Activated CD4-positive, alpha-beta T cell treated with anti-CD3 and anti-CD28 coated beads for 4 hours (primary cell): Measurements from ENCODE around the gene KBTBD6.
"Not testable (repeated sequence)": the region's sequence is repeated elsewhere in the genome, so short reads cannot be mapped to it uniquely, and the experiment has no call there.

Experiments
- DNase-seq, 2 donors: peaks; one replicate each; pipeline ENCODE4 v3.0.0-alpha.2; 2020

The KBTBD6 gene

DNA sequence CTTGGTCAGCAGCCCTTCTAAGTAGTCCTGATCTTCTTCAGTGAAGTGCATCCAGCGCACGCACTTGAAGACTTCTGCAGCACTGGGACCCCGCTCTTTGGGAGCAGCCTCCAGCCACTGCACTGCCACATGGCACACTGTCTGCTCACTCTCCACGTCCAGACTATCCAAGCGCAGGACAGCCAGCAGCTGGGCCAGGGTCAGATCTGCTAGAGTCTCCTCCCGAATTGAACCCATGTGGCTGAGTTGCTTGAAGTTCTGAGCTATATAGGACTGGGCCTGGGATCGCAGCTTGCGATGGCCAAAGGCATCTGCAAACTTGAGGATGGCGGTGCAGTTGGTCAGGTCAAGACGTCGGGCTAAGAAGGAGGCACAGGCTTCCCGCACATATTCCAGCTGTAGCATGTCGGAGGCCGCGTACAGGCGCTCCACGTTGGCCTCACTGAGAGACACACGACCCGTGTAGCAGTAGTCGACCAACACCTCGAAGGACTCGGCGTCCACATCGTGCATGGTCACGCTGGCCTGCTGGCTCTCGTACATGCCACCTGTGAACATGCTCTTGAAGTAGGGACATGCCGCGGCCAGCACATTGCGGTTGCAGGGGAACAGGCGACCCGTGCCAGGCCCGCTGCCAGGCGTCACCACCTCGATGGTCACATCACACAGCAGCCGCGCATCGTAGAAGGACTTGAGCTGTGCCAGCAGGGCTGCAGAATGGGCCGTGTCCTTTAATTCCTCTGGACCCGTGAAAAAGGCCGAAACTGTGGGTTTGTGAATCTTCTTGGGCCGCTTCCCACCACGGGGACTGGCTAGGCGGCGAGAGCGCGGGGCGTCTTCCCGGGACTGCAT is 716 bp downstream of the KBTBD6 start:
- not testable (repeated sequence) for DNase-seq

DNA sequence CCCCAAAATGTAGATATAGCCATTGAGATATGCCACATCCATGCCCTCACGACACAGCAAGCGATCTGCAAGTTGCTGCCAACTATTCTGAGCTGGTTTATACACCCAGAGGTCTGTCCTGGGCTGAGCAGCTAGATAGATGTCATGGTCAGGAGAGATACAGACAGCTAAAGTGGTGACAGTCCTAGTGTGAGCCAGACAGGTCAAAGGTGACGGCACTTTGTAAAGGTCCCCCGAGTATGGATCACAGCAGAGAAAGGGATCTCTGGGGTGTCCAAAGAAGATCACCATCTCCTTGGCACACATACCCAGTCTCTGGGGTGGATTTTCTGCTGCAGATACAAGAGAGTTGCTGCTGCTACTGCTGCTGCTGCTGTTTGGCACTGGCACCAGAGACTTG is 1.4 kb downstream of the KBTBD6 start:
- not testable (repeated sequence) for DNase-seq

DNA sequence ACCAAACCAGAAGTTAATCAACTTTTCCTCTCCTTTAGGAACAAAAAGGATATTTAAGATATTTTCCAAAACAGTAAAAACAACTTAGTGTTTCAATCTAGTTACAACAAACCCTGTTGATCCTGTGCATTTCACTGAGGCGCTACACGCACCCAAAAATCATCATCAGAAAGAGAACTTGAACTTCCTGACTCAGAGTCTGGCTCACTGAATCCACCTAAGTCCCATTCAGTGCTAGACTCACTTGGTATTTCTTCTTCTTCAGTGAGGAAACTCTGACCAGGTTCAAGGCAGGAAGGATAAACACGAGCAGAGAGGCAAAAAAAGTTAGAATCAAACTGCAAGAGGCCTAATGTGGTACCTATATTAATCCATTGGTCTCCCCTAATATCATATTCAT is 2.2 kb downstream of the KBTBD6 start:
- DNase-seq, result peak in 1 of 2 donors; percentile 5

DNA sequence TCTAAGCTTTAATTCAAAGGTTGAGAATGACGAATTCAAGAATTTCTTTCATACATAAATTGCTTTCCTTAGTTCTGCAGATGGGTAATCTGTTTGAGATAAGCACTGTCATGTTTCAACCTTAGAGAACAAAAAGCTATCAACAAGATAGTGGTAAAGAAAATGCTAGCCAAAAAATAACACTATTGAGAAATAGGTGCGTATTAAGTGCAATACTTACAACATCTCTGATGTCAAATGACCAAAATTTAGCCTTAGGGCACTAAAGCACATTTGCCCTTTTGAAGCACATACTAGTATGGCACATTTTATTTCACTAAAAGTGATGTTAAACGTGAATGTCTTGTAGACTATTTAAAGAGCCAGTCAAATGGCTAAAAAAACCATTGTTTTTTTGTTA is 4.9 kb downstream of the KBTBD6 start:
- no peak for DNase-seq

DNA sequence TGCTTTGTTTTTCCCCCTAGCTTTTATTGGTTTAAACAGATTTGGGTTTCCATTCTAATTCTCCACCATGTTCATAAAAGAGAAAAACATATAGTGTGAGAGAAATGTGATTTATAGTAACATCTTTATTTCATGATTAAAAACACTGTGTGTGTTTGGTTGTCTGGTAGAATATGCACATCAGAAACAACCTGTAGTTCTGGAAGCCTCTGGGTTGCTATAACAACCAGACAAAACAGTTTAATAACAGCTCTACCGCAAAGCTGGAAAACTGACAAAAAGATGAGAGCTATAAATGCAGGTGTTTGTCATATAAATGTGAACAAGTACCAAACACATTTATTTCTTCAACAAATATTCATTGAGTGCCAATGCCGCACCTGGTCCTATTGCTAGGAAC is 9.8 kb downstream of the KBTBD6 start:
- DNase-seq, result no peak

DNA sequence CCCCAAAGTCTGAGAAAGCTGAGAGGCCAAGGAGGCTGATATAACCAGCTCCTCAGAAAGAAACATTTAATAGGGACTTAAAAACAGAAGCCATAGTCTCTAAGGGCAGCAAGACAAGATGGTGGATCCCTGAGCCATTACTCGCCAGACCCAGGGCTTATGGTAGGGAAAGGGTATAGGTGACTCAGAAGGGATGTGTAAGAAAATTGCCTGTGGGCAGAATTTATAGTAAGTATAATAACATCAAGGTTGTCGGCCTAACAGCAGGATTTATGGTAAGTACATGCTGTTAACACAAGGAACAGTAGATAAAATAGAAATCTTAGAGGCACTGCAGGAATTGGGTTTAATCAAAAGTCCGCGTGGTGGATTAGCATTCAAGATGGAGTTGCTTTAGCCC is 14.7 kb downstream of the KBTBD6 start:
- DNase-seq, result no peak

DNA sequence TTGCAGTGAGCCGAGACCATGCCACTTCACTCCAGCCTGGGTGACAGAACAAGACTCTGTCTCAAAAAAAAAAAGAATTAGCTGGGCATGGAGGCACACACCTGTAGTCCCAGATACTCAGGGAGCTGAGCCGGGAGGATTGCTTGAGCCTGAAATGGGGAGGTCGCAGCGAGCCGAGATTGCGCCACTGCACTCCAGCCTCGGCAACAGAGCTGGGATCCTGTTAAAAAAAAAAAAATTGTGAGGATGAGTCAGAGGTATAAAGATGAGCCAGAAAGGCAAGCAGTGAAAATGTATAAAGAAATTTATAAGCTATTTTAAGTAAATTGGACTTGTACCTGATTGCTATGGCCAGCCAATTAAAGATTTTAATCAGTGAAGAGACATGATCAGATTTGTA is 21.1 kb downstream of the KBTBD6 start:
- DNase-seq, result no peak

DNA sequence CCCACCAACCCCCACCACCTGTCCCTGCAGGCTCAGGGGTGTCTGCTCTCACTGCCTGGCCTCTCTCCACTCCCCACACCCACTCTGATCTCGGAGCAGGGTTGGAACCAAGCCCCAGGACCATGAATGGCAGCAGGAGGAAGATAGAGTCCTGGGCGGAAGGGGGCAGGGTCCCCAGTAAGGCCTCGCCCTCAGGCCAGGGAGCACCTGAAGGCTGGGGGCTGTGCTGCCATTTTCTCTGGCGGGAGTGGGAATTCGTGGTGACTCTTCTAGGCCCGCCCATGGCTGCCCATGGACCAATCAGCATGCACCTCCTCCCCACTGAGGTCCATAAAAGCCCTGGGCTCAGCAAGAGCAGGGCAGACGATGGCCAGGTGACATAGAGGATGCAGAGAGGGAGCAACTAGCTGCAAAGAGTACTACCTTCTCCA is 25.0 kb downstream of the KBTBD6 start:
- no peak for DNase-seq

DNA sequence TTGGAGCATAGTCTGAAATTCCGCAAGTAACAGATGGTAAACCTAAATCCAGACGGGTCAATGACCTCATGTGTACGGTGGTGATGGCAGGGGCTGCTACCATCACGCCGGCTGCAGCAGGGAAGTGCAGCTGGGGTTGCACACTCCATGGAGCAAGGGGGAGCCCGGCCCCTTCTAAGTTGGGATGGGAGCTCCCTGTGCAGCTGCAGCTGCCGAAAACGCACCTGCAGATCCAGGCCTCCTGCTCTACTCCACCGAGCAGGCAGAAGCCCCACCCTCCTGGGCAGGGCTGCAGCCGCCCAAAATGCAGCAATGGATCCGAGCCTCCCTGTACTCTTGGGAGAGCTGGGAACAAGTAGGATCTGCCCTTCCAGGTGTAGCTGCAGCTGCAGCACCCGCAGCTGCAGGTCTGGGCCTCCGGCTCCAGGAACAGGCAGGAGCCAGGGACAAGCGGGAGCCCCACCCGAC is 25.5 kb downstream of the KBTBD6 start:
- DNase-seq, result no peak

DNA sequence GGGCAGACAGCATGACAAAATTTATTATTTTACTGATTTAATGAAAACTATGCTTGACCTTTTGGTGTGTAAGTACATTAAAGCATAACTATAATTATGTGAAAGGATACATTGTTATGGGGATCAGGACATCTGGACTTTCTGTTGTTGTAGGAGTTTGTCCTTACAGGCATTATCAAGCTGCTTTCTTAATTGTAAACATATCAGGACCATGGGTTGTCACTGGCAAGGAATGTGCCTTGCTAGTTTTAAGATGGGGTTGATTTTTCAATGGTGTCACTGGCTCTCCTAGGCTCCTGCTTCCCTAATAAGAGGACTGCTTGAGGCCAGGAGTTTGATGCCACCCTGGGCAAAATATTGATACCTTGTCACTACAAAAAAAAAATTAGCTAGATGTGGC is 32.6 kb downstream of the KBTBD6 start:
- DNase-seq, result no peak

DNA sequence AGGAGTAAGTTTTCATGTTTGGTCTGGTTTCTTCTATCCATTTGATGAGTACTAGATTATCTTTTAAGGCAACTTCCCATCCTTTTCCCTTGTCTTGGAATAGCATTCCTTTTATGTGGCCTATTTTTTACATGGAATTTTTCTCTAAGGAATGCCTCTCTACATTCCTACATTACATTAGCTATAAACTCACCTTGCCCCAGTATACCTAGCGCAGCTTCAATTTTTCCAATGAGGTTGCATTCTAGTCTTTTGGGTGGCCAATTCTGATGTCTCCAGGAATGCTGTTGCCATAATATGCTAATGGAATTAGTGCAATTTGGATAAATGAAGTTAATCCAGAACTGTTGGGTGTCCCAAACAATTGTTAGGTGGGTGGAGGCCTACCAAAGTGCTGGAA is 33.8 kb downstream of the KBTBD6 start:
- no peak for DNase-seq

DNA sequence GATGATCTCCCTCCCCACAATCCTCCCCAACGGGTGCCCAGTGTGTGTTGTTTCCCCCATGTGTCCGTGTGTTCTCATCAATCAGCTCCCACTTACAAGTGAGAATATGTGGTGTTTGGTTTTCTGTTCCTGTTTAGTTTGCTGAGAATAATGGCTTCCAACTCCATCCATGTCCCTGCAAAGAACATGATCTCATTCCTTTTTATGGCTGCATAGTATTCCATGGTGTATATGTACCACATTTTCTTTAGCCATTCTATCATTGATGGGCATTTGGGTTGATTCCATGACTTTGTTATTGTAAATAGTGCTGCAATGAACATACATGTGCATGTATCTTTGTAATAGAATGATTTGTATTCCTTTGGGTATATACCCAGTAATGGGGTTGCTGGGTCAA is 36.9 kb downstream of the KBTBD6 start:
- not testable (repeated sequence) for DNase-seq

DNA sequence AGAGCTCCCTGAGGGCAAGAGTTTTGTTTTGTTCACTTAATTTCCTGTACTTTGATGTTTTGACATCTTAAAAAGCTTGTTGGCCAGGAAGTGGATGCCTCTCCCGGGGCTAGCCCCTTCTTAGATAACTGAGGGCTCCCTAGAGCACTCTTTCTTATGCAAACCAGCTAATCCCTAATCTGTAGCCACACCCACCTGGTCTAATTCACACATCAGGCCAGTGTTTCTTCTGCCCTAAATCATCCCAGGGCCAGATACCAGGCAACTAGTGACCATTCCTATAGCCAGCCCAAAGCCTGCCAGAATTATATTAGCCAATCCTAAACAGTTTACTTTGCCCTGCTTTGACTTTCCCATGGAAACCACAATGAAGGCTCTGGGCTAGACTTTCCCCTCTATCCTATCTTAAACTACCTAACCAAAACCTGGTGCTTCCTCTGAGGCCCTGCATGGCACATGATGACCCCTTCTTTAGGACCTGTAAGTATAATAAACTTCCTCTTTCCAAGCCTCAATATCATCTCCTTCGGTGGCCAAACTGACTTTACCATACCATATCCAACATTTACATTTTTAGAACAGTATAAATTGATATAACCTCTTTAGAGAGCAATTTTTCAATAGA is 46.5 kb downstream of the KBTBD6 start:
- no peak for DNase-seq

DNA sequence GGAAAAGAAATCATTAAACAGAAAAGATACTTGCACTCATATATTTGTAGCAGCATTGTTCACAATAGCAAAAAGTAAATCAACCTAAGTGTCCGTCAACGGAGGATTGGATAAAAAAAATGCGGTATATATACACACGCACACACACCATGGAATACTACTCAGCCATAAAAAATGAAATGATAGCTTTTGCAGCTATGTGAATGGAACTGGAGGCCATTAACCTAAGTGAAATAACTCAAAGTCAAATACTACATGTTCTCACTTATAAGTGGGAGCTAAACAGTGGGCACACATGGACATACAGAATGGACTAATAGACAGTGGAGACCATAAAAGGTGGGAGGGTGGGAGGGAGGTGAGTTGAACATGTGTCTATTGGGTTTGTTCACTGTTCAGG is 52.9 kb downstream of the KBTBD6 start:
- DNase-seq, result no peak
